ENCODE data around the gene SLC25A29.
A peak's percentile ranks its signal among the peaks of the same experiment; 100 is the strongest.

The SLC25A29 gene

DNA sequence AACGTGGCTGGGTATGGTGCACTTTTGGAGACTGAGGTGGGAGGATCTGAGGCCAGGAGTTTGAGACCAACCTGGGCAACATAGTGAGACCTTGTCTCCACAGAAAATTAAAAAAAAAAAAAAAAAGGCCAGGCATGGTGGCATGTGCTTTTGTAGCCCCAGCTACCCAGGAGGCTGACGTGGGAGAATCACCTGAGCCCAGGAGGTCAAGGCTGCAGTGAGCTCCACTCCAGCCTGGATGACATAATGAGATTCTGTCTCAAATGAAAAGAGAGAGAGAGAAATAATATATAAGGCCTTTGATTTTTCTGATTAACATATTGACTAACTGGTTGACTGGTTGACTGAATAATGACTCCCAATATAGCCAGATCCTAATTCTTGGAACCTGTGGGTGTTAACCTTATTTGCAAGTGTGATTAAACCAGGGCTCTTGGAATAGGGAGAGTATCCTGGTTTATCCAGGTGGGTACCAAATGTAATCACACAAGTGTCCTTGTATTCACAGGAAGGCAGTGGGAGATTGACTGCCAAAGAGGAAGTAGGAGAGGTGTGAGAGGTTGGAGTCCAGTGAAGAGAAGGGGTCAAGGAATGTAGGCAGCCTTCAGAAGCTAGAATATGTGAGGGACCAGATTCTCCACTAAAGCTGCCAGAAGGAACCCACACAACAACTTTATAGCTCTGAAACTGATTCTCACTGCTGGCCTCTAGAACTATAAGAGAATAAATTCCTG is 55.3 kb downstream of the SLC25A29 start:
- no peak overlapping the region for H3K4me3 ChIP-seq (ENCODE audit: low read depth, low read length)
- DNase-seq (ENCODE audit: low read depth, low spot score) = no peak
- TF ChIP-seq, protein P1, sequence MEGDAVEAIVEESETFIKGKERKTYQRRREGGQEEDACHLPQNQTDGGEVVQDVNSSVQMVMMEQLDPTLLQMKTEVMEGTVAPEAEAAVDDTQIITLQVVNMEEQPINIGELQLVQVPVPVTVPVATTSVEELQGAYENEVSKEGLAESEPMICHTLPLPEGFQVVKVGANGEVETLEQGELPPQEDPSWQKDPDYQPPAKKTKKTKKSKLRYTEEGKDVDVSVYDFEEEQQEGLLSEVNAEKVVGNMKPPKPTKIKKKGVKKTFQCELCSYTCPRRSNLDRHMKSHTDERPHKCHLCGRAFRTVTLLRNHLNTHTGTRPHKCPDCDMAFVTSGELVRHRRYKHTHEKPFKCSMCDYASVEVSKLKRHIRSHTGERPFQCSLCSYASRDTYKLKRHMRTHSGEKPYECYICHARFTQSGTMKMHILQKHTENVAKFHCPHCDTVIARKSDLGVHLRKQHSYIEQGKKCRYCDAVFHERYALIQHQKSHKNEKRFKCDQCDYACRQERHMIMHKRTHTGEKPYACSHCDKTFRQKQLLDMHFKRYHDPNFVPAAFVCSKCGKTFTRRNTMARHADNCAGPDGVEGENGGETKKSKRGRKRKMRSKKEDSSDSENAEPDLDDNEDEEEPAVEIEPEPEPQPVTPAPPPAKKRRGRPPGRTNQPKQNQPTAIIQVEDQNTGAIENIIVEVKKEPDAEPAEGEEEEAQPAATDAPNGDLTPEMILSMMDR (IDR thresholded peaks at IDR 0.05; ENCODE audit: low read depth, low read length) = no peak
- in situ Hi-C loops (cut with HindIII; ENCODE audit: low sequenced_read_pairs) = no loop called here

DNA sequence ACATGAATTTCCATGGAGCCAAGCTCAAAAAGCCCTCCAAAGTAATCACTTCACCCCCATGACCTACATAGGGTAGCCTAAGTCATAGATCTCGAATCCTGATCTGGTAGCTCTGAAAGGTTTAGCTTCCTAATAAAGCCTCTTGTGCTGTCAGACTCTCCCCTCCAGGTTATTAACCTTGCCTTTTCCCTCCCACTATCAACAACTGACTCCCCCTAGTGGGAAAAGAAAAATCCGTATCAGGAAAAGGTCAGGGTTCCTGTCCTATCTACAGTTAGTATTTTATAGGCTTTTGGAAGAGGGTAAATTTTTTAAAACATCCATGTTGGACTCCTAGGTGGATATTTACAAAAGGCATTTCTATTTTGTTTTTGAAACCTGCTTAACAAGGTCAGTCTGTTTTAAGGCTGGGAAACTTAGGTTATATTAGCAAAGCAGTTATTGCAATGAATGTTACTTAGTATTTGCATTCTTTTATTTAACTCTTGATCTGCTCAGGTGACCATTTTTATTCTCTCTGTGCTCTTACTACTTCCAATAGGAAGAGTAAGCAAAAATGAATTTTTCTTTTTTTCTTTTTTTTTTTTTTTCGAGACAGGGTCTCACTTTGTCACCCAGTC is 59.3 kb downstream of the SLC25A29 start:
- in situ Hi-C loops (cut with HindIII; ENCODE audit: low sequenced_read_pairs) = no loop called here
- TF ChIP-seq, protein P1 (IDR thresholded peaks at IDR 0.05; ENCODE audit: low read depth, low read length) = peak; percentile 75
- no peak overlapping the region for H3K4me3 ChIP-seq (ENCODE audit: low read depth, low read length)
- peak; percentile 38 for DNase-seq (ENCODE audit: low read depth, low spot score)

GRCh38 chr14:100243020-100243419 is 63.2 kb downstream of the SLC25A29 start:
- in situ Hi-C loops (cut with HindIII; ENCODE audit: low sequenced_read_pairs) = no loop called here
- DNase-seq (ENCODE audit: low read depth, low spot score) = no peak
- no peak overlapping the region for H3K4me3 ChIP-seq (ENCODE audit: low read depth, low read length)
- TF ChIP-seq, protein P1 (IDR thresholded peaks at IDR 0.05; ENCODE audit: low read depth, low read length) = no peak

GRCh38 chr14:100241279-100241678 is 65.0 kb downstream of the SLC25A29 start:
- in situ Hi-C loops (cut with HindIII; ENCODE audit: low sequenced_read_pairs) = no loop called here
- TF ChIP-seq, protein P1 (IDR thresholded peaks at IDR 0.05; ENCODE audit: low read depth, low read length) = no peak
- H3K4me3 ChIP-seq (ENCODE audit: low read depth, low read length) = peak overlapping the region; percentile 86
- DNase-seq (ENCODE audit: low read depth, low spot score) = peak; percentile 15

Measured in astrocyte of the spinal cord (primary cell).